Activated CD4-positive, alpha-beta T cell treated with anti-CD3 and anti-CD28 coated beads, Interleukin-2, Interleukin-4, amounts not matched to agents 100 ng/mL and 50 ng/mL, durations not matched to agents 16 hours and 8 hours (primary cell): ENCODE measurements around the gene KRTAP10-8.
"Not testable (repeated sequence)": the region's sequence is repeated elsewhere in the genome, so short reads cannot be mapped to it uniquely, and the experiment has no call there.

Experiments used
- DNase-seq: peaks from one replicate; pipeline ENCODE4 v3.0.0-alpha.2; 2020; ENCODE audit warnings: low spot score

KRTAP10-8 gene, protein sequence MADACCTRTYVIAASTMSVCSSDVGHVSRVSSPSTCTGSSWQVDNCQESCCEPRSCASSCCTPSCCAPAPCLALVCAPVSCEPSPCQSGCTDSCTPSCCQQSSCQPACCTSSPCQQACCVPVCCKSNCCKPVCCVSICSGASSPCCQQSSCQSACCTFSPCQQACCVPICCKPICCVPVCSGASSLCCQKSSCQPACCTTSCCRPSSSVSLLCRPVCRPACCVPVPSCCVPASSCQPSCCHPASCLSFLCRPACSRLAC

GRCh38 chr21:44612029-44612486 lies at the start of gene KRTAP10-8:
Gene KRTAP10-8, plus strand, starts transcription at chr21:44612079. Its CDS starts 22 bp downstream, at chr21:44612101.
- DNase-seq, result no peak

DNA sequence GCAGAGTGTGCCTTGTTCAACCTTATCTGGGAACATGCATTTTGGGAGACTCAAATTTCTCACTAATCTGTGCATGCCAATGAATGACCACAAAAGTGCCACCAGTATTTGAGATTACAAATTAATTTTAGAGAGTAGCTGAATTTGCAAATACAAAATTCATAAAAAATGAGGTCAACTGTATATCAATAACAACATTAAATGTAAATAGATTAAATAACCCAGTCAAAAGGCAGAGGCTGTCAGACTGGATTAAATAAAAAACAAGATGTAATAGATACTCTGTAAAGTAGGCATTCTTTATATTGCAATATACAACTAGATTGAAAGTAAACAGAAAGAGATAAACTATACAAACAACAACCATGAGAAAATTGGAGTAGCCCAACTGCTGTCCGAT lies 47.8 kb upstream of the KRTAP10-8 start:
- DNase-seq, result no peak

GRCh38 chr21:44564886-44565598 lies 46.8 kb upstream of the KRTAP10-8 start:
- no peak for DNase-seq

DNA sequence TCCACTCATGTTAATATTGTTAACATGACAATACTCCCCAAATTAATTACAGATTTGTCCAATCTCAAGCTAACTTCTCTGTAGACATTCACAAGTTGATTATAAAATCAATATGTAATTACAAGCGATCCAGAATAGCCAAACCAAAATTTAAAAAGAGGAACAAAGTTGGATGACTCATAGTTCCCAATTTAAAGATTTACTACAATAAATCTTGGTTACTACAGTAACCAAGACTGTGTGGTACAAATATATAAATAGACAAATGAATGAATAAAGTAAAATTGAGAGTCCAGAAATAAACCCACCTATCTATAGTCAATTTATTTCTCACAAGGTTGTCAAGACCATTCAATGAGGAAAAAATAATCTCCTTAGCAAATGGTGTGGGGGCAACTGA lies 45.5 kb upstream of the KRTAP10-8 start:
- no peak for DNase-seq

DNA sequence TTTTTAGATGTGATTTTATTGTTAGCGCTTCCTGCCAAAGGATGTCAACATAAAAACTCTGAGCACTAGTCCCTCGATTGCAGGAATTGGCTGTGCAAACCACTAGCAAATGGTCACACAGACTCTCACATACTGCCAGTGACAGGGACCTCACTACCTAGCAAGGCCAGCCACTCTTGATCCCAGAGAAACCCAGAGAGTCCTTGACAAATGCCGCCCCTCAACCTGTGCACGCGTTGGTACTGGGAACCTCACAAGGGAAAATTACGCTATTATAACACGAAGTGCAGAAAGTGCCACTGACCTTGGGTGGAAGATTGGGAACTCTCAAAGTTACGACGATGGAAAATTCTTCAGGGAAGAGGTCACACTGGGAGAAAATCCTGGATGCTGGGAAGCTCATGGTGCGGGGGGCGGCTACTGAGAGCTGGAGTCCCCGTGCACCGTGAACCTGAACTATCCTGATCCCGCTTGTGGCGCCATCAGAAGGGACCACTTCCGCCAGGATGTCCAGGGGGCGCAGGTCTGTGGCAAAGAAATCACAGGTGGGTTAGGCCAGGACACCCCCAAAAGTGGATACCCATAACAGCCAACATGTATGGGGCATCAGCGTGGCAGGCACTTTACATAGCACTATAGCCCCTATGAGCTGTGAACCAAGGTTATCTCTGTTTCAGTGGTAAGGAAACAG lies 44.3 kb upstream of the KRTAP10-8 start:
- DNase-seq, result no peak

DNA sequence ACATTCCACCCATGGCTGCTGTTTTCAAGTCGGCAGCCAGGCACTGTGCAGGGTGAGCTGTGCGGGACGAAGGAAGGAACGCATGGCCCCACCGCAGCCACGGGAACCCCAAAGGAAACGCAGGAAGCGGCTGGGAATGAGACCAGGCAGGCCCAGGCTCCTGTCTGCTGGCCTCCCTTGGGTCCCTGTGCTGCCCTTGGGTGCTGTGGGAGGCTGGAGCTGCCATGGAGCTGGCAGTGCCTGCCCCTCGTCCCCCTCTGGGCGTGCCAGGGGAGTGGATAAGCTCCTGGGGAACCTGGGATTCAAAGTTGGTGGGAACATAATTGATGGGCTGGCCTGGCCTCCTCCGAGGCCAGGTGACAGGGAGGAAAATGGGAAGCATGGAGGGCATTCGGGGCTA lies 43.6 kb upstream of the KRTAP10-8 start:
- DNase-seq, result no peak

- no peak for DNase-seq
Observed at GRCh38 chr21:44568667-44569556, 43.0 kb upstream of the KRTAP10-8 start.

DNA sequence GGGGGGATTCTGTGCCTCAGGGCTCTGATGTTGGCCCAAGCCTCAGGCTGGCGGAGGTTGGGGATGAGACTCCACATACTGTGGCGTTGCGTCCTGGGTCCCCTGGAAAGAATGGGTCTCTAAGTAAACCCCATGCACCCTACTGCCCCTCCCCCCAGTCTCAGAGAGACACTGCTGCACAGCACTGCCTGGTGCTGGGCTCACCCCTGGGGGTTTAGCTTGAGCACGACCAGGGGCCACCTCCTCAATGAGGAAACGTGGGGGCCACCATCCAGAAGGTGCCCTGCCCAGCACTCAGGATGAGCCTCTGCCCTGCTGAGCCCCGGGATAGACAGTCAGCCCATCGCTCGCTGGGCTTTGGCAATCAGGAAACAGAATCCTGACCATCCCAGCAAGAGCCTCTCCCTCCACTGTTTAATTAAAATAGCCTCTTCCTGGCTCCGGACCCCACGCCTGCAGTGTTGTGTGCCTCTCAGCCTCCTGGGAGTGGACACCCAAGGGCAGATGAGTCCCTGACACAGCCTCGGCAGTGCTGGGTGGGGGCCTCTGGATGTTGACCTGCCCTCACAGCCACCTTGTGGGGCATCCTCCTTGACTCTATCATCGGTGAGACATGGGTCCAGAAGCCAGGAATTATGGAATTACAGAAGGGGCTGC lies 41.9 kb upstream of the KRTAP10-8 start:
- DNase-seq, result no peak

- no peak for DNase-seq
Observed at GRCh38 chr21:44571296-44571695, 40.6 kb upstream of the KRTAP10-8 start.

DNA sequence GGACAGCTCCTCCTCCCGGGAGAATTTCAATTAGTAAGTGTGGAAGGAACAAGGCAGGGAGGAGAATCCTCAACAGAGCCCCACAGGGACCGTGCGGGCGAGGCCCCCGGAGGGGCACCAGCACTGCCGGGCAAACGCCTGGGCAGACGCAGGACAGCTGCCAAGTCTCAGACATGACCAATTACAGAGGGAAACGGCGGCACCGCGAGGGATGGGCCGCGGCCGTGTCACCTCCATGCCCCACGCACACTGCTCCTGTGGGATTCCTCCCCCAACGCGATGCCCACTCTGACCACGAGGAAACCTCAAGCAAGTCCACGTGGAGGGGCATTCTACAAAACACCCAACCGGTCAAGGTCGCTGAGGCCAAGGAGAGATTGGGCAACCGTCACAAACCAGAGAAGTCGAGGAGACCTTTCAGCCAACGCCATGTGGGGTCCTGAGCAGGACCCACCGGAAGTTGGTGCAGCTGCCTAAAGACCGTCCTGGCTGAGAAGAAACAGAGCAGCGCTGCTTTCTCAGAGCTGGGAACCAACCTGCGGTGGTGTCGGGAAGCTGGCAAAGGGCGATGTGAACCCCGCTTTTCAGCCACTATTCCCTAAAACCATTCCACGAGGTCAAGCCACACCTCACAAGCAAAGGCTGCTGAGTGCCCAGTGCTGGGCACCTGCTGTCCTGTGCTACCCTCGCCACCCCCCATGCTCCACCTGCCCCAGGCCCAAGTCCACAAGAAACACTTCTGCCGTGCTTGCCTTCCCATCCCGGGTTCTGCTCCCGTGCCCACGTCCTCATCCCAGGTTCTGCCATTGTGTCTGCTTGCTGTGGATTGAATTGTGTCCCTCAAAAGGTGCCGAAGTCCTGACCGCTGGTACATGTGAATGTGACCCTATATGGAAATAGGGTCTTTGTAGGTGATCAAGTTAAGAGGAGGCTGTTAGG lies 39.8 kb upstream of the KRTAP10-8 start:
- DNase-seq, result no peak

DNA sequence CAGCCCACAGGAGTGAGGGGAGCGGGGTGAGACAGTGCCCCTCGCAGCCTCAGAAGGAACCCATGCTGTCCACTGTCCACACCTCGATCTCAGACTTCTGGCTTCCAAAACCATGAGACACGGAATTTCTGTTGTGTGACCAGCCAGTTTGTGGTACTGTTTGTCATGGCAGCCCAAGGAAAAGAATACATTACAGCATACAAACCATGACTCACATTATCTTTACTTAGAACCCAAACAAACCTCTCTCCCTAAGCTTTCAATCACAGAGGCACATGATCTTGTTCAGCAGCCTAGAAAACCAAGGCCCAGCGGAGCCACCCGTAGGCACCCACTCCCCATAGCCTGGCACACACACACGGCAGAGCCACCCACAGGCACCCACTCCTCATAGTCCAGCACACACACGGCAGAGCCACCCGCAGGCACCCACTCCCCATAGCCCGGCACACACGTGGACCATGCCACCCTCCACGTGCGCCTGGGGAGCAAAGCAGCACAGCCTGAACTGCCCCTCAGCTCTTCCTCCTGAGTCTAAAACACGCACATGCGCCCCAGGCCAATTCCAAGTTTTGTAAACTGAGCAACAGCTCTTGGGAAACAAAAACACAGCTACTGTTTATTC lies 38.8 kb upstream of the KRTAP10-8 start:
- DNase-seq, result no peak

DNA sequence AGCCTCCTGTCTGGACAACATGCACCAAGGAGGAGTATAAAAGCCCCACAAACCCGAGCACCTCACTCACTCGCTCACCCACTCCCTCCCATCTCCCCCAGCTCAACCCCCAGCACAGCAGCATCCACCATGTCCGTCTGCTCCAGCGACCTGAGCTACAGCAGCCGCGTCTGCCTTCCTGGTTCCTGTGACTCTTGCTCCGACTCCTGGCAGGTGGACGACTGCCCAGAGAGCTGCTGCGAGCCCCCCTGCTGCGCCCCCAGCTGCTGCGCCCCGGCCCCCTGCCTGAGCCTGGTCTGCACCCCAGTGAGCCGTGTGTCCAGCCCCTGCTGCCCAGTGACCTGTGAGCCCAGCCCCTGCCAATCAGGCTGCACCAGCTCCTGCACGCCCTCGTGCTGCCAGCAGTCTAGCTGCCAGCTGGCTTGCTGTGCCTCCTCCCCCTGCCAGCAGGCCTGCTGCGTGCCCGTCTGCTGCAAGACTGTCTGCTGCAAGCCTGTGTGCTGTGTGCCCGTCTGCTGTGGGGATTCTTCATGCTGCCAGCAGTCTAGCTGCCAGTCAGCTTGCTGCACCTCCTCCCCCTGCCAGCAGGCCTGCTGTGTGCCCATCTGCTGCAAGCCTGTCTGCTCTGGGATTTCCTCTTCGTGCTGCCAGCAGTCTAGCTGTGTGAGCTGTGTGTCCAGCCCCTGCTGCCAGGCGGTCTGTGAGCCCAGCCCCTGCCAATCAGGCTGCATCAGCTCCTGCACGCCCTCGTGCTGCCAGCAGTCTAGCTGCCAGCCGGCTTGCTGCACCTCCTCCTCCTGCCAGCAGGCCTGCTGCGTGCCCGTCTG lies 38.0 kb upstream of the KRTAP10-8 start, which contains the start of gene KRTAP10-4:
TSS of gene KRTAP10-4 (plus strand) at position 100 of the 827 bp plus-strand sequence. CDS start at position 130, 30 bp downstream.
- DNase-seq, result not testable (repeated sequence)

GRCh38 chr21:44574457-44575306 lies 37.2 kb upstream of the KRTAP10-8 start:
- no peak for DNase-seq

- no peak for DNase-seq
Observed at GRCh38 chr21:44575307-44576024, 36.4 kb upstream of the KRTAP10-8 start.

GRCh38 chr21:44576025-44576420 lies 35.9 kb upstream of the KRTAP10-8 start:
- DNase-seq, result no peak

DNA sequence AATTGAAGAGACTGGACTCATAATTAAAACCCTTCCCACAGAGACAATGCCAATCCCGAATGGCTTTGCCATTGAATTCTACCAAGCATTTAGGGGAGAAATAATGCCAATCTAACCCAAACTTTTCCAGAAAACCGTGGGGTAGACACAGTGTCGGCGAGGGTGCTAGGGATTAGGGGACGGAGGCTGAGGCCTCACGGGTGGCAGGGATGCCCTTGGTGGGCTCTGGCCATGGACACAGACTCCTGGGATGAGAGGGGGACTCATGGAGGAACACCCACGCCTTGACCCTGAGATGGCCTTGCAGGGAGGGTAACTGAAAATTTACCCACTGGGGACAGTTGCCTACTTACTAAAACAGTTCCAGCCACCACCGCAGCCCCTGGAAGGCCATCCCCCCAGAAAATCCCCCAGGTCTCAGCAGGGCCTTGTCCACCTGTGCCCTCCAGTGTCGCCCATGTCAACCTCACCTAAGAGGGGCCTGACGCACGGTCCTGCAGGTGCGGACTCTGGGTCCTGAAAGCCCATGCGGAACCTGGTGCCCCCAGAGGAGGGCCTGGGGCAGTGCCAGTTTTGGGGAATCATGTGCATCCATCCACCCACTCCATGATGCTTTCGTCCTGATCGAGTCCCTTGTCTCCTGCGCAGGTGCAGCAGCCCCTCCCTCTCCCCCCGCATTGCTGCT lies 33.4 kb upstream of the KRTAP10-8 start:
- DNase-seq, result no peak
